Mesenteric fat pad (tissue), 1 donor: ENCODE results near the gene TOLLIP. TPM values are rescaled to one million over a fixed set of nuclear protein-coding genes. Genes with fewer than 3 reads are reported as not detected.
"Not testable (repeated sequence)": the region's sequence is repeated elsewhere in the genome, so short reads cannot be mapped to it uniquely, and the experiment has no call there.

ENCODE experiments used
- DNase-seq: peaks from one replicate; pipeline ENCODE4 v3.0.0-alpha.2; 2020; ENCODE audit warnings: low spot score
- long read RNA-seq: library from polyadenylated mRNA; unstranded; transcript quantifications from one replicate; pipeline ENCODE4 v2.0.0, GENCODE V29; 2020
- total RNA-seq: library from RNA; stranded (reverse); fragmentation: NEBNext Ultra II Directional; extraction: Animal tissue kit (Norgen Biotek cat#: 25700); gene quantifications from one replicate; pipeline ENCODE4 v1.2.1, GENCODE V29; 2021
- donor health status: DM: yes; HTN: yes; CAD: no.

TOLLIP gene
- total RNA-seq: 63.6 TPM
- long read RNA-seq, transcript TOLLIP-211 (5 exons, 684 nt): minor isoform, 12 of 286 reads
- long read RNA-seq, transcript TOLLIP-202 (6 exons, 3,617 nt): major isoform, 234 of 286 reads
- long read RNA-seq, partial matches to known transcripts: 21 of 286 reads
- long read RNA-seq, other reads (novel, unspliced or antisense): 19 of 286 reads

DNA sequence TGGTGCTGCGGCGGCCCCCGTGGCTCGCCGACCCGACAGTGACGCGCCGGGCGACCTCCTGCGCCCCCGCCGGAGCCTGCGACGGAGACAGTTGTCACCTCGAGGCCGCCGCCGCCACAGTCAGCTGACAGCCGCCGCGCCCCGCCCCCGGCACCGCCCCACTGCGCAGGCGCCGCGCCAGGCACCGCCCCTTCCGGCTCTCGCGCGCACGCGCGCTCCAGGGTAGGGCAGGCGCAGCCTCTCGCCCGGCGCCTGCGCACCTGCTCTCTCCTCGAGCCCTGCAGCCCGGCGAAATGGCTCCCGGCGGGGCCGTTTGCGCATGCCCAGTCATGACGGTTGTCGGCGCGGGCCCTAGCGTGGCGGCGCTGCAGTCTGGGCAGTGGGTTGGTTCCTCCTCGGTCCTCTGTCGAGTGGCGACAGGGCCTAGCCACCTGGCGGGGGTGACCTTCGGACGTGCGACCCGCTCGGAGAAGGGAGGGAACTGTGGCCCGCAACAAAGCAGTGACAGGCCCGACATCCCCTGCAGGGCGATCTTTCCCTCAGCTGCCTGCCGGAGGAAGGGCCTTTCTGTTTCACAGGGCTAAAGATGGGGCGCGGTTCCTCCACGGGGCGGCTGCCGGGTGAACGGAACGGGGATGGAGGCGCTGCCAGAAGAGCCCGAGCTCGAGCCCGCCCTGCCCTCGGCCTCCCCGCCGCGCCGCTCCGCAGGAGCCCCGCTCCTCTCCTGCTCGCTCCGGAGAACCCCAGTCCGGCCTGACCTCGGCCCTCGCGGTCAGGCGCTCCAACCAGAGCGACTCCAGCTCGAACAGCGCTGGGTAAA, at the start of gene TOLLIP:
Gene TOLLIP, minus strand, starts transcription at position 135 of the 820 bp plus-strand sequence. Its CDS starts 134 bp downstream, at position 1.
- DNase-seq: peak; percentile 100

DNA sequence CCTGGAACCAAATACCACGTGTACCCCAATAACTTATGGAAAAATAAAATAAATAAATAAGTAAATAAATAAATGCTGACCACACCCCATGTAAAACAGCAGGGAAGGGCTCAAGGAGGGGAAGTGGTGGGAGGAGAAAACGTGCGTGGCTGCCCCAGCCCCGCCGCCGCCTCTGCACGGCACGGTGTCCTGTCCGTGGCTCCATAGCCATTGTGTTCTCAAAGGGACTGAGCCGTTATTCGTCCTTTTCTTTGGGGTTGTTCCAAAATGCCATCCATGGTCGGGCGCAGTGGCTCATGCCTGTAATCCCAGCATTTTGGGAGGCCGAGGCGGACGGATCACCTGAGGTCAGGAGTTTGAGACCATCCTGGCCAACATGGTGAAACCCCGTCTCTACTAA, 49.5 kb upstream of the TOLLIP start:
- DNase-seq: not testable (repeated sequence)

DNA sequence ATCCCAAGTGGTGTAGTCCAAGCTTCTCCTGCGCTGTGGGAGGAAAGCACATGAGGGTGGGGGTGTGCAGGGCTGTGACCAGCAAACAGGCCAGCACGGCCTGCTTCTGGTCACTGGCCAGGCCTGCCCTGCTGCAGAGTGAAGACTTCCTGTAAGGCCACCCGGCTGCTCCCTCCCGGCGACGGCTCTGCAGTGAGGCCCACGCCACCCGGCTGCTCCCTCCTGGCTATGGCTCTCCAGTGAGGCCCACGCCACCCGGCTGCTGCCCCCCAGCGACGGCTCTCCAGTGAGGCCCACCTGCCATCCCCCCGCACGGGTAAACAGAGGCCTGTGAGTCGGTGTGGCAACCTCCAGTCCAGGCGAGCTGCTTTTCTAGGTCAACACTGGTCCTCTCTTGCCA, 48.9 kb upstream of the TOLLIP start:
- no peak for DNase-seq

DNA sequence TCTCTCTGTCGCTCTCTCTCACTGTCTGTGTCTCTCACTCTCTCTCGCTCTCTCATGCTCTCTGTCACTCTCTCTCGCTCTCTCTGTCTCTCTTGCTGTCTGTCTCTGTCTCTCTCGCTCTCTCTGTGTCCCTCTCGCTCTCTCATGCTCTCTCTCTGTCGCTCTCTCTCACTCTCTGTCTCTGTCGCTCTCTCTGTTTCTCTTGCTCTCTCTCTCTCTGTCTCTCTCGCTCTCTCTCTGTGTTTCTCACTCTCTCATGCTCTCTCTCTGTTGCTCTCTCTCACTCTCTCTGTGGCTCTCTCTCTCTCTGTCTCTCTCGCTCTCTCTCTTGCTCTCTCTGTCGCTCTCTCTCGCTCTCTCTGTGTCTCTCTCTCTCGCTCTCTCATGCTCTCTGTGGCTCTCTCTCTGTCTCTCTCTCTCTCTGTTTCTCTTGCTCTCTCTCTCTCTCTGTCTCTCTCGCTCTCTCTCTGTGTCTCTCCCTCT, 47.1 kb upstream of the TOLLIP start:
- no peak for DNase-seq

DNA sequence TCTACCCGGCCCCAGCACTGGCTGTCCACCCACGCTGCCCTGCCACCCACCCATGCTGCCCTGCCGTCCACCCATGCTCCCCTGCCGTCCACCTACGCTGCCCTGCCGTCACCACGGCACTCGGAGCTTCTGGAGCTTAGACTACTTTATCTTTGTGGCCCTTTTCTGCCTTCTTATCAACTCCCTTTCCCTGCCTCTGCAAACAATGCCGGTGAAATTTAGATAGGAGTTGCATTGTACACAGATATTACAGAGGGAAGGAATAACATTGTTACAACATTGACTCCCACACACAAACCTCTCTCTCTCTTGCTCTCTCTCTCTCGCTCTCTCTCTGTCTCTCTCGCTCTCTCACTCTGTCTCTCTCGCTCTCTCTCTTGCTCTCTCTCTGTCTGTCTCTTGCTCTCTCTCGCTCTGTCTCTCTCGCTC, 46.6 kb upstream of the TOLLIP start:
- DNase-seq: no peak

DNA sequence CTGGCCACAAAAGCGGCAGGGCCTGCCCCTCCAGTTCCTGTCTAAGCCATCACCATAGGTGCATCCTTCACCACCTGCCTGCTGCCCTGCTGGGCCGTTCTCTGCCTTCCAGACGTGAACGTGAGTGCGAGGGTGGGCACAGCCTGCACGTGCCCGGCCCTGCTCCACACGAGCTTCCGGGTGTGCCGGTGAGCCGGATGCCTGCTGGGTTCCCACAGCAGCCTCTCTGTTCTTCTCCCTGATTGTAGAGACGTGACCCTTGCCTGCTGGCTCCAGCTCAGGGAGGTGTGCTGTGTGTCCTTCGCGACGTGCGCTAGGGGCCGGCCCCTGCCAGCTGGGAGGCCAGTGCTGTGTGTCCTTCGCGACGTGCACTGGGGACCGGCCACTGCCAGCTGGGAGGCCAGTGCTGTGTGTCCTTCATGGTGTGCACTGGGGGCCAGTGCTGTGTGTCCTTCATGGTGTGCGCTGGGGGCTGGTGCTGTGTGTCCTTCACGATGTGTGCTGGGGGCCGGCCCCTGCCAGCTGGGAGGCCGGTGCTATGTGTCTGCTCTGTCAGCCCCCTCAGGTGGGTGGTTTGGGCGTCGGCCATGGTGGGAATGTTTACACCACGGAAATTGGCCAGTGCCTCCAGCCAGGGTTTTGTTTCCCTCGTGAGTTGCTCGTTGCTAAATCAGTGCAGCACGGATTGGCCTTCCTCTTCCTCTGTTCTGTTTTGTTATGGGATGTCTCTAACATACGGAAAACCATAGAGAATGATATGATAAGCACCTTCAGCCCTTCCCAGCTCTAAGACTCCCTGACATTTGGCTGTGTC, 44.9 kb upstream of the TOLLIP start:
- DNase-seq: no peak

DNA sequence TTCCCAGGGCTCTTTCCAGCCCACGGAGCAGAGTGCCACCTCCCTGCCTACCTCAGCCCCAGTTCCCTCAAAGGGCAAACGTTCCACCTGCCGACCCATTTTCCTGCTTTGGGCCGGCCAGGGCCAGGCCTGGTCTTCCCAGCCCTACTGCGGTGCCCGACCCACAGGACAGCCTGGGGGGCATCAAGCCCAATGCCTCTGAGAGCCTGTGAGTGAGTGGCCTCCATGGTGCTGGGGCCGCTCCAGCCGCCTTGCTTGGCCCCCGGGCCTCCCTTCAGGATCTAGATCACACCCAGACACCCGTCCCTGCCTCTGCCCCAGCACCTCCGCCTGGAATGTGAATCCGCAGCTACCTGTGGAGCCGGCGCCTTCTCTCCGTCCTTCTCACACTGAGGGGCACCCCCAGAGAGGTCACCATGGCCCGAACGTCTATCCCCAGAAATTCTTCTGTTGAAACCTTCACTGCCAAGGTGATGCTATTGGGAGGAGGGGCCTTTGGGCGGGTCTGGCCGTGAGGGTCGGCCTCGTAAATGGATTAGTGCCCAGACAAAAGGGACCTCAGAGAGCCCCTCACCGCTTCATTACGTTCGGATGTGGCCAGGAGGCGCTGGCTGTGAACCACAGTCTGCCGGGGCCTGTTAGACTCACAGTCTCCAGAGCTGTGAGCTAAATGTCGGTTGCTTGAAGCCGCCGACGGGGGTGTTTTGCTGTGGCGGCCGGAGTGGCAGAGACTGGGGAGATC, 44.1 kb upstream of the TOLLIP start:
- no peak for DNase-seq

DNA sequence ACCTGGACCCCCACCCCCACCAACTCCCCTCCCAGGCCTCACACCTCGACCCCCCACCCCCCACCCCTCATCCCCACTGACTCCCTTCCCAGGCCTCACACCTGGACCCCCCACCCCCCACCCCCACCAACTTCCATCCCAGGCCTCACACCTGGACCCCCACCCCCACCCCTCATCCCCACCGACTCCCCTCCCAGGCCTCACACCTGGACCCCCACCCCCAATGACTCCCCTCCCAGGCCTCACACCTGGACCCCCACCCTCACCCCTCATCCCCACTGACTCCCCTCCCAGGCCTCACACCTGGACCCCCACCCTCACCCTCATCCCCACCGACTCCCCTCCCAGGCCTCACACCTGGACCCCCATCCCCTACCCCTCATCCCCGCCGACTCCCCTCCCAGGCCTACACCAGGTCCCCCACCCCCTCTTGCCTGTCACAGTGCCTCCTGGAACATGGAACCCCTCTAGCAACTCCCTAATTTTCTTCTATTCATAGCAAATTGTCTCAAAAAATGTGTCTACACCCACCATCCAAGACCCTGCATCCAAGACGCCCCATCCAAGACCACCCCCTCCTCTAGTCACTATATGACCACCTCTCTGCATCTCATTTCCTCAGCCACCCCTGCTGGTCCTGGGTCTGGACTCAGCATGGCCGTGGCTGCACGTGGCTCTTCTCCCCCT, 43.4 kb upstream of the TOLLIP start:
- peak; percentile 18 for DNase-seq

DNA sequence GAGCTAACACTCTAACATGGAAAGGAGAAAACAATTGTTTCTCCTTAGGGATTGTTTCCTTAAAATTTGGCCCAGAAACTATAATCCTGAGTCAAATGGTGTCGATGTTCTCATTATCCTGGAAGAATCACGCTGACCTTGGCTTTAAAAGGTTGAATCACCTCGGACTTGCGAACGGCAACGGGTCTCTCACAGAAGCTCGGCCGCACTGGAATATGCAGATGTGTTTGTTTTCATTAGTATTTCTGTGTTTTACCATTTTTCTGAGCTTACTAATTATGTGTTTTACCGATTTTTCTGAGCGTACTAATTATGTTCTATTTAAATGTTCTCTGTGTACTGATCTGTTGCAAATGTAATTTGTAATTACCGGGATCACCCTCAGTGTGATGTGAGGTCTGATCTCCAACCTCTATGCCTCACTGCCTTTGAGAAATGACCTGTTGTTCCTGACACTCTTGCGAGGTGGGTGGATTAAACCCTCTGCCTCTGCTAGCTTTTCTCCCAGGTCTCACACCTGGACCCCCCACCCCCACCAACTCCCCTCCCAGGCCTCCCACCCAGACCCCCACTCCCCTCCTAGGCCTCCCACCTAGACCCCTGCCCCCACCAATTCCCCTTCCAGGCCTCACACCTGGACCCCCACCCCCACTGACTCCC, 42.0 kb upstream of the TOLLIP start:
- peak; percentile 45 for DNase-seq

DNA sequence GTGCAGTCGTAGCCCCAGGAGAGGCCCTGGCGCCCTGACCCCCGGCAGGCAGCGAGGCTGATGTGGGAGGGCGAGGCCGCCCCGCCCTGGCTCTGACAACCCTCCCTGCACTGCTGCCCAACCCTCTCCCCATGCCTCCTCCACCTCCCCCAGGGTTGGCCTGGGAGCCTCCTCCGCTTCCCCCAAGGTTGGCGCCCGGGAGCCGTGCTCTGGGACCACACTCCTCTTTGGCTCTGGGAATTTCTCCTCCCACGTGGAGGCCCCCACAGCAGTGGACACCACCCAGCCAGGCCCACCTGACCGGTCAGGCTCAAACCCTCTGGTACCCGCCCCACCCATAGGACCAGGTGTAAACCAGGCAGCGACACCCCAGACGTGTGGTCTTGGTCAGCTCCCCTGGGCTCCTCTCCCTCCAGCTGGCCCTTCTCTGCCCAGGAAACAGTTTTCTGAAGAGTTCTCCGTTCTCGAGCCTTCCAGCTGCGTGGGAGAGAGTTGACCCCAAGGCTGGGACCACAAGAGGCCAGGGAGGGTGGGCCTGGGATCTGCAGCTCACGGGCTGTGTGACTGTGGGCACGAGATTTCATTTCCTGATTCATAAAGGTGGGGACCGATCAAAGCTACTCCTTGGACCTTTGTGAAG, 40.8 kb upstream of the TOLLIP start:
- DNase-seq: peak; percentile 81

DNA sequence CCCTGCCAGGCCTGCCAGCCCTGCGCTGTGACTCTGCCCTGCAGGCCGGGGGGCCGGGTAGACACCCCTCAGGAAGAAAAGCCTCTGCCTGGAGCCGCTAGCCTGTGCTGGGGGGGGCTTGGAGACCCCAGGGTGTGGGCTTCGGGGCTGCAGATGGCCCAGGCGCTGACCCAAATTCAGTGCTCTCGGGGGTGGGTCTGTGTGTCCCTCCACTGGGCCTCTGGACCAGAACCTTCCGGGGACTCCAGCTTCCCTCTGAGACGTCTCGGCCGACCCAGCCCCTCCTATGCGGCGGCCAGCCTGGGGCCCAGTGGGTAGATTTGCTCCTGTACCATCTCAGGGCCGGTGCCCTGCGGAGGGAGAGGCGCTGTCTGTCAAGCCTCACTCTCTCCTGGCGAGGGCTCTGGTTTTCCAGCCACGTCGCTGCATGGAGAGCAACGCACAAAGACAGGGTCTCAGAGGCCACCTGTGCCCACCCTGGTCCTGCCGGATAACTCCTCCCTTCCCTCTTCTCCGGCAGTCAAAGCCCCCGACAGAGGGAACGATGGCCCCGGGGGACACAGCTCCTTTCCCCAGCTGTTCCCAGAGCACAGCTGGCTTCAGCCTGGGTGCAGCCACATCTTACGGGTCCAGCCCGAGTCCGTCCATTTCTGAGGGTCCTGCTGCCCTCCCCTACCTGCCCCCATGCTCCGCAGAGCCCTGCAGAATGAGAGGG, 40.1 kb upstream of the TOLLIP start:
- DNase-seq: peak; percentile 71

DNA sequence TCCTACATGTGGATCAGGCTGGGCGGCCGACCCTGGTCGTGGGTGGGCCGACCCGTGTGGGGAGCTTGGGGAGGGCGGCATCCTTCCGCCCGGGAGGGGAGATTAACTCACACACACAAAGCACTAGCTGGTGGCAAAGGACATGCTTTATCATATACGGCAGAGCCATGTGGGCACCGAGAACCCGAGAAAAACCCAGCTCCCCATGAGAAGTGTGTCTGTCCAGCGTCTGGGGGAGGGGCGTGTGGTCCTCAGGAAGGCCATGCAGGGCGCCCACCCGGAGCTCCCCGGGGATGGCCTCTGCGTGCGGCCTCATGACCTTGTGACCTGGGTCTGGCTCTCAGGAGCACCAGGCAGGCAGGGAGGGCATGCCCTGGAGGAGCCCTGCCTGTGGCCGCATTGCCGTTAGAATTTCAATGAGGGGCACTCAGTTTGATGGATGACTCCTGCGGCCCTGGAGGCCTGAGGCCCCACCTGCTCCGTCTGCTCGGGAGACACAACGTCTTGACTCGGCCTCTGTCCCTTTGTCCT, 39.4 kb upstream of the TOLLIP start:
- peak; percentile 84 for DNase-seq

DNA sequence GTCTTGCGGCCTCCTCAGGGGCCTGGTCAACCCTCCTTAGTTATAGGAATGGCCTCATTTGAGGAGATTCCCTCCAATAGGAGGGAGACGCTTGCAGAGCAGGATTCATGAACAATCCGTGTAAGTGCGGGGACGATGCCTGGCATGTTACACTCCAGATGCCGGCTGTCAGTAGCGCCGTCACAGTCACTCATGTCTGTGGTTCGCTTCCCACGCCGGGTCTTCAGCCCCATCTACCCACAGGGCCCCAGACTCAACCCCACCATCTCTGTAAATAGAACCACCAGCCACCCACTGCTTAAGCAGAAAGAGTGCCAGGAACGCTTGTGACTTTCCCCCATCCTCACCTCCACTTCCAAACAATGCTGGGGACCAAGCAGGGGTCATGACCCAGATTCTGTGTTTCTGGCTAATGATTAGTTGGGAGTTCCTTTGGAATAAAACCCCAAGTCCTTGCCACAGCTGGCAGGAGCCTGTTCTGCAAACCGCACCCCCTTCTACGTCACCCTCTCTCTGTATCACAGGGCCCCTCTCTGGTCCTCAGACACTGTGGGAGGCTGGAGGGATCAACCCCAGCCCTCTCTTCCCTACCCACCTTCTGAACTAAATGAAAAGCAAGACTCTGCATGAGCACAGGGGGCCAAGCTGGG, 38.8 kb upstream of the TOLLIP start:
- DNase-seq: peak; percentile 64

DNA sequence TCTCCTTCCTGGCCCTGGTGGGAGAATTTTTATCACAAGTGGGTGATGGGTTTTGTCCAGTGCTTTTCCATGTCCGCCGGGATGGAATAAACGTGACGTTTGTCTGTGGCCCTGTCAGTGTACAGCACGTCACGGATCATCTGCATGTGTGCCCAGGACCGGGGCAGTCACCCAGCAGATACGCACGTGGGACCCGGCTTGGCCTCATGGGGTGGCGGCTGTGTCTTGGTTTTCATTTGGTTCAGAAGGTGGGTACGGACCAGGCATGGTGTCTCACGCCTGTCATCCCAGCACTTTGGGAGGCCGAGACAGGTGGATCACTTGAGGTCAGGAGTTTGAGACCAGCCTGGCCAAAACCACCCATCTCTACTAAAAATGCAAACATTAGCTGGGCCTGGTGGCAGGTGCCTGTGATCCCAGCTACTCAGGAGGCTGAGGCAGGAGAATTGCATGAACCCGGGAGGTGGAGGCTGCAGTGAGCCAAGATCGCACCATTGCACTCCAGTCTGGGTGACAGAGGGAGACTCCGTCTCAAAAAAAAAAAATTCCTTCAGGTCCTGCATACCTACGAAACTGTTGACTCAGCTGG, 38.1 kb upstream of the TOLLIP start:
- peak; percentile 49 for DNase-seq

DNA sequence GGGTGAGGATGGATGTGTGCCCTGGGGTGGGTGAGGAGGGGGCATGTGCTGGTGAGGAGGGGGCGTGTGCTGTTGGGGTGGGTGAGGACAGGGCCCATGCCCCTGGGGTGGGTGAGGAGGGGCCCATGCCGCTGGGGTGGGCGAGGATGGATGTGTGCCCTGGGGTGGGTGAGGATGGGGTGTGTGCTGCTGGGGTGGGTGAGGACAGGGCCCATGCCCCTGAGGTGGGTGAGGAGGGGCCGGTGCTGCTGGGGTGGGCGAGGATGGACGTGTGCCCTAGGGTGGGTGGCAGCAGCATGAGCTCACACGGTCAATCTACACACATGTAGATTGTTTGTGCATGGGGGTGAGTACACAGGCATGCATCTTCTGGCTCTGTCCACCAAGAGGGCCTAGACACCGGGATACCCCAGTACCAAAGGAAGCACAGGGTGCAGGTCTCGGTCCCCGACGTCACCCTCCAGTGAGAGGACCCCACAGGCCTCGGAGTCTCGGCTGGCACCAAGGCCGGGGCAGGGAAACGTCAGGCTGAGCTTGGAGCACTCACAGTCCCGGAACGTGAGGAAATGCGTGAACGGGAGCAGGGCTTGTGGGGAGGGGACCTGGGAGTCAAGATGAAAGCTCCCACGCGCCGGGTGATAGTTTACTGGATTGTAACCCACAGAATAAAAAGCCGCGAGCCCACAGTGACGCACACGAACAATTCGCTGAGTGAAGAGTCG, 37.4 kb upstream of the TOLLIP start:
- peak; percentile 12 for DNase-seq

DNA sequence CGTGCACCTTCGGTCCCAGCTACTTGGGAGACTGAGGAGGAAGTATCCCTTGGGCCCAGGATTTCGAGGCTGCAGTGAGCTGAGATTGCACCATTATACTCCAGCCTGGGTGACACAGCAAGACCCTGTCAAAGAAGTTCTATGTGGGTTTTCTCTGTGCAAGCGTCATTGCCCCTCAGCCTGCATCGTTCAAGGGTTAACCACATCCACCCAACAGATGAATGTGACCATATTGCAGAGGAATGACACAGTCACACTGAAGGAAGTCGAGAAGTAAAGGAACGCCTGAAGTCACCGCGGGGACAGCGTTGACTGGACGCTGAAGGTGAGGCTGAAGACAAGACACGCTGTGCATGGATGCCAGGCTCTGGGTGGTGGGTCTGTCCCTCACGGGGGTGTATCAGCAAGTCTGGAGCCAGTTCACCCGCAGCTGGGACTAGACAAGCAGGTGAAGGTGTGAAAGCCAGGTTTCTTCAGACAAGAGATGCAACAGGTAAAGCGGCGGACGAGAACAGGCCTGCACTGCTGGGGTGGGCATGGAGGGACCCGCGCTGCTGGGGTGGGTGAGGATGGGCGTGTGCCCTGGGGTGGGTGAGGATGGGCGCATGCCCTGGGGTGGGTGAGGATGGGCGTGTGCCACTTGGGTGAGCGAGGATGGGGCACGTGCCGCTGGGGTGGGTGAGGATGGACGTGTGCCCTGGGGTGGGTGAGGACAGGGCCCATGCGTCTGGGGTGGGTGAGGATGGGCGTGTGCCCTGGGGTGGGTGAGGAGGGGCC, 36.5 kb upstream of the TOLLIP start:
- DNase-seq: peak; percentile 77
